ENCODE data around the gene NR4A1.

DNA sequence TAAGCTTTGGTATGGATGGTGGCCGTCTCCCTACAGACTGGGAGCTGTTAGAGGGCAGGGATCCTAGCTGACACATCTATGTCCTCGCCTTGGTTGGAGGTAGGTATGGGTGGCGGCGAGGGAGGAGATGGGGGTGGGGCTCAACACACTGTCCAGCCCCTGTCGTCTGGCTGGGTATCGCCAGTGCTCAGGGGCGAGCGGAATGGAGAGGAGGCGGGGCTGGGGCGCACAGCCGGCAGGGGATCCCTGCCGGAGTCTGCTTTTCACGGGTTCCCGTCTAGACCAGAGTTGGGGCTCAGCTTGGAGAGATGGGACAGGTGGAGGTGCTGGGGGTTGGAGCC, 28.4 kb upstream of the NR4A1 start:
- TF ChIP-seq, protein P1, sequence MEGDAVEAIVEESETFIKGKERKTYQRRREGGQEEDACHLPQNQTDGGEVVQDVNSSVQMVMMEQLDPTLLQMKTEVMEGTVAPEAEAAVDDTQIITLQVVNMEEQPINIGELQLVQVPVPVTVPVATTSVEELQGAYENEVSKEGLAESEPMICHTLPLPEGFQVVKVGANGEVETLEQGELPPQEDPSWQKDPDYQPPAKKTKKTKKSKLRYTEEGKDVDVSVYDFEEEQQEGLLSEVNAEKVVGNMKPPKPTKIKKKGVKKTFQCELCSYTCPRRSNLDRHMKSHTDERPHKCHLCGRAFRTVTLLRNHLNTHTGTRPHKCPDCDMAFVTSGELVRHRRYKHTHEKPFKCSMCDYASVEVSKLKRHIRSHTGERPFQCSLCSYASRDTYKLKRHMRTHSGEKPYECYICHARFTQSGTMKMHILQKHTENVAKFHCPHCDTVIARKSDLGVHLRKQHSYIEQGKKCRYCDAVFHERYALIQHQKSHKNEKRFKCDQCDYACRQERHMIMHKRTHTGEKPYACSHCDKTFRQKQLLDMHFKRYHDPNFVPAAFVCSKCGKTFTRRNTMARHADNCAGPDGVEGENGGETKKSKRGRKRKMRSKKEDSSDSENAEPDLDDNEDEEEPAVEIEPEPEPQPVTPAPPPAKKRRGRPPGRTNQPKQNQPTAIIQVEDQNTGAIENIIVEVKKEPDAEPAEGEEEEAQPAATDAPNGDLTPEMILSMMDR (IDR thresholded peaks at IDR 0.05; ENCODE audit: insufficient read depth, low read length, poor library complexity, severe bottlenecking) = no peak
- TF ChIP-seq EZH2phosphoT487 (conservative IDR thresholded peaks at IDR 0.05; ENCODE audit: low read length) = no peak
